Measurements from ENCODE around the gene CSAD. TPM values are rescaled to one million over a fixed set of nuclear protein-coding genes. Genes with fewer than 3 reads are reported as not detected.

CSAD gene
- total RNA-seq, 1 experiment from 2014 or later: 15.4 TPM

DNA sequence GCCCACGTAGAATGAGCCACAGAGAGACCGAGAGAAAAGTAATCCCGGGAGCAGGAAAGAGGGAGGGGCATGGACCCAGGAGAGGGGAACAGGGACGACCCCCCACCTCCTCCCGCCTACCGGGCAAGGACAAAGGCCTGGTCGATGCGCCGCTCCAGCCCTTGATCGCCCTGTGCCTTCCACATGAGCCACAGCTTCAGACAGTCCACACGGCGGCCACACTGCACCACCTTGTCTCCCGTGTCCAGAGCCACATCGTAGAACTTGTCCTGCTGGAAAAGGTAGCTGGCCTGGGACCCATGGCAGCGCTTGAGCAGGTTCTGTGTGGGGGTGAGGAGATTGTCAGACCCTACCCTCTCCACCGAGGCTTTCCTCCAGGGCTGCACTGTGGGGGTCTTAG is 20.7 kb downstream of the CSAD start:
- CTCF ChIA-PET: interaction anchor here (0.6 to 3.1 kb wide), 11 partner anchors 9 to 219 kb away, joined by 3 to 15 read pairs (median 3); partner anchors contain the start of gene AAAS
- TF ChIP-seq, protein P1, sequence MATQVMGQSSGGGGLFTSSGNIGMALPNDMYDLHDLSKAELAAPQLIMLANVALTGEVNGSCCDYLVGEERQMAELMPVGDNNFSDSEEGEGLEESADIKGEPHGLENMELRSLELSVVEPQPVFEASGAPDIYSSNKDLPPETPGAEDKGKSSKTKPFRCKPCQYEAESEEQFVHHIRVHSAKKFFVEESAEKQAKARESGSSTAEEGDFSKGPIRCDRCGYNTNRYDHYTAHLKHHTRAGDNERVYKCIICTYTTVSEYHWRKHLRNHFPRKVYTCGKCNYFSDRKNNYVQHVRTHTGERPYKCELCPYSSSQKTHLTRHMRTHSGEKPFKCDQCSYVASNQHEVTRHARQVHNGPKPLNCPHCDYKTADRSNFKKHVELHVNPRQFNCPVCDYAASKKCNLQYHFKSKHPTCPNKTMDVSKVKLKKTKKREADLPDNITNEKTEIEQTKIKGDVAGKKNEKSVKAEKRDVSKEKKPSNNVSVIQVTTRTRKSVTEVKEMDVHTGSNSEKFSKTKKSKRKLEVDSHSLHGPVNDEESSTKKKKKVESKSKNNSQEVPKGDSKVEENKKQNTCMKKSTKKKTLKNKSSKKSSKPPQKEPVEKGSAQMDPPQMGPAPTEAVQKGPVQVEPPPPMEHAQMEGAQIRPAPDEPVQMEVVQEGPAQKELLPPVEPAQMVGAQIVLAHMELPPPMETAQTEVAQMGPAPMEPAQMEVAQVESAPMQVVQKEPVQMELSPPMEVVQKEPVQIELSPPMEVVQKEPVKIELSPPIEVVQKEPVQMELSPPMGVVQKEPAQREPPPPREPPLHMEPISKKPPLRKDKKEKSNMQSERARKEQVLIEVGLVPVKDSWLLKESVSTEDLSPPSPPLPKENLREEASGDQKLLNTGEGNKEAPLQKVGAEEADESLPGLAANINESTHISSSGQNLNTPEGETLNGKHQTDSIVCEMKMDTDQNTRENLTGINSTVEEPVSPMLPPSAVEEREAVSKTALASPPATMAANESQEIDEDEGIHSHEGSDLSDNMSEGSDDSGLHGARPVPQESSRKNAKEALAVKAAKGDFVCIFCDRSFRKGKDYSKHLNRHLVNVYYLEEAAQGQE (IDR thresholded peaks at IDR 0.05; ENCODE audit: insufficient read depth in 1 of 2, low read depth in 2 of 2, low read length in 1 of 2): no peak
- TF ChIP-seq POLR2AphosphoS5 (IDR thresholded peaks at IDR 0.05; ENCODE audit: low read depth, low read length) (no peak), TCF7L2 (IDR thresholded peaks at IDR 0.05; ENCODE audit: low read depth, low read length) (no peak), SIN3A (IDR thresholded peaks at IDR 0.05; ENCODE audit: borderline replicate concordance, insufficient read depth, low read depth, low read length) (no peak)
- TF ChIP-seq, protein P2, sequence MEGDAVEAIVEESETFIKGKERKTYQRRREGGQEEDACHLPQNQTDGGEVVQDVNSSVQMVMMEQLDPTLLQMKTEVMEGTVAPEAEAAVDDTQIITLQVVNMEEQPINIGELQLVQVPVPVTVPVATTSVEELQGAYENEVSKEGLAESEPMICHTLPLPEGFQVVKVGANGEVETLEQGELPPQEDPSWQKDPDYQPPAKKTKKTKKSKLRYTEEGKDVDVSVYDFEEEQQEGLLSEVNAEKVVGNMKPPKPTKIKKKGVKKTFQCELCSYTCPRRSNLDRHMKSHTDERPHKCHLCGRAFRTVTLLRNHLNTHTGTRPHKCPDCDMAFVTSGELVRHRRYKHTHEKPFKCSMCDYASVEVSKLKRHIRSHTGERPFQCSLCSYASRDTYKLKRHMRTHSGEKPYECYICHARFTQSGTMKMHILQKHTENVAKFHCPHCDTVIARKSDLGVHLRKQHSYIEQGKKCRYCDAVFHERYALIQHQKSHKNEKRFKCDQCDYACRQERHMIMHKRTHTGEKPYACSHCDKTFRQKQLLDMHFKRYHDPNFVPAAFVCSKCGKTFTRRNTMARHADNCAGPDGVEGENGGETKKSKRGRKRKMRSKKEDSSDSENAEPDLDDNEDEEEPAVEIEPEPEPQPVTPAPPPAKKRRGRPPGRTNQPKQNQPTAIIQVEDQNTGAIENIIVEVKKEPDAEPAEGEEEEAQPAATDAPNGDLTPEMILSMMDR (IDR thresholded peaks at IDR 0.05): no peak
- intact Hi-C loops (cut with micrococcal nuclease; ENCODE audit: unreplicated experiment): loop anchor here (10.0 kb wide), 1 partner anchor 95 kb away; no protein-coding TSS in a partner anchor
- Histone ChIP-seq H3K36me3 (ENCODE audit: control insufficient read depth, insufficient read depth, low read length) (no peaks in the 10 kb centered on the region), H3K4me3 (ENCODE audit: low read depth in 2 of 2, low read length in 2 of 2) (no peak overlapping the region), H3K4me1 (ENCODE audit: control insufficient read depth, insufficient read depth, low read length) (no peaks in the 10 kb centered on the region), H3K27ac (ENCODE audit: low read length) (peak overlapping the region; percentile 69; the same call in 1 of the 2 replicates), H3K9me3 (ENCODE audit: control insufficient read depth, insufficient read depth, low read depth, low read length) (no peaks in the 10 kb centered on the region), H3K27me3 (ENCODE audit: control insufficient read depth, insufficient read depth, low read length) (no peaks in the 10 kb centered on the region)
- BruUV-seq (replicated peaks): no TSS peak
- ATAC-seq (peak; percentile 31), DNase-seq (ENCODE audit: low read depth, low spot score) (no peak)
- in situ Hi-C loops (cut with HindIII; ENCODE audit: low pct_unique_long_range_greater_than_20kb, low sequenced_read_pairs): no loop called here
- POLR2A ChIA-PET: interaction anchor here (1.2 kb wide), 1 partner anchor 21 kb away, joined by 3 read pairs; the partner anchor contains the start of genes CSAD and ZNF740

DNA sequence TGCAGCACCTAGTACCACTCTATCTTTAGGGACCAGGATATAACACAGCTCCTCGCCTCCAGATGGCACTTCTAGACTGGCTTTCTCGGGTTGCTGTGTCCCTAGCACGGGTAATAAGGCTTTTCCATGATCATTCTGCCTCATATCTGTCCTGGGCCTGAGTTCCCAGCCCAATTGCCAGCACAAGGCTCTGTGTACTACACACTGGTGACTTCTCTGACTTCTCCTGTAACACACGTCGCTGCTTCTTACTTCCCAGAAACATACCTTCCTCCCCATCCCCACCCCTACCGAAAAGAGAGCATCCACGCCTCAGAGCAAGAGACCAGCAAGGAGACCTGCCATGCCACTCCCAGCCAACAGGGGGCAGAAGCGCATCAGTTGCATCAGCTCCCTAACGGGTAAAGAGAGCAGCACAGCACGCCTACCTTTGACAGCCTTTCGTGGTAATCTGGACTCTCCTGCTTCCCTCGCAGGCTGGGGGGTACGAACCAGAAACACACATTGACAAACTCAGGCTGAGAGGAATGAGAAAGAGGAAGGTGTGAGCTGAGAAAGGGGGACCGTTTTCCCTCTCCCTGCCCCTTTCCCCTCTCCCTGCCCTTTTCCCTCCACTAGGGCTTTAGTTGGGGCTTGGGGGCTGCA is 21.4 kb downstream of the CSAD start:
- intact Hi-C loops (cut with micrococcal nuclease; ENCODE audit: unreplicated experiment) (loop anchor here (10.0 kb wide), 1 partner anchor 95 kb away; no protein-coding TSS in a partner anchor), in situ Hi-C loops (cut with HindIII; ENCODE audit: low pct_unique_long_range_greater_than_20kb, low sequenced_read_pairs) (no loop called here)
- DNase-seq (ENCODE audit: low read depth, low spot score) (peak; percentile 89), ATAC-seq (peak; percentile 95)
- ChIA-PET CTCF (interaction anchor here (1.2 to 3.1 kb wide), 10 partner anchors 8 to 220 kb away, joined by 3 to 15 read pairs (median 5); partner anchors contain the start of gene AAAS), POLR2A (interaction anchor here (0.6 to 1.2 kb wide), 2 partner anchors 22 to 129 kb away, joined by 3 read pairs; partner anchors contain the start of genes CSAD and ZNF740)
- Histone ChIP-seq H3K4me3 (ENCODE audit: low read depth in 2 of 2, low read length in 2 of 2) (peak overlapping the region in 1 of 2 experiments; percentile 7; a peak in 1 of 4 replicates), H3K9me3 (ENCODE audit: control insufficient read depth, insufficient read depth, low read depth, low read length) (no peaks in the 10 kb centered on the region), H3K27me3 (ENCODE audit: control insufficient read depth, insufficient read depth, low read length) (no peaks in the 10 kb centered on the region), H3K36me3 (ENCODE audit: control insufficient read depth, insufficient read depth, low read length) (no peaks in the 10 kb centered on the region), H3K27ac (ENCODE audit: low read length) (peak overlapping the region; percentile 69; the same call in 1 of the 2 replicates), H3K4me1 (ENCODE audit: control insufficient read depth, insufficient read depth, low read length) (no peaks in the 10 kb centered on the region)
- TF ChIP-seq, protein P2 (IDR thresholded peaks at IDR 0.05): peak; percentile 99
- TF ChIP-seq, protein P1 (IDR thresholded peaks at IDR 0.05; ENCODE audit: insufficient read depth in 1 of 2, low read depth in 2 of 2, low read length in 1 of 2): no peak
- TF ChIP-seq TCF7L2 (IDR thresholded peaks at IDR 0.05; ENCODE audit: low read depth, low read length): no peak
- TF ChIP-seq SIN3A (IDR thresholded peaks at IDR 0.05; ENCODE audit: borderline replicate concordance, insufficient read depth, low read depth, low read length): 0 out of 2 replicates have a peak, but pooled peaks have one; percentile 33
- no peak for TF ChIP-seq POLR2AphosphoS5 (IDR thresholded peaks at IDR 0.05; ENCODE audit: low read depth, low read length)
- BruUV-seq (replicated peaks): no TSS peak
